ENCODE measurements around the gene ARHGAP24.

GRCh38 chr4:85580489-85580888 is 105.5 kb downstream of the ARHGAP24 start:
- TF ChIP-seq USF2 (IDR thresholded peaks at IDR 0.05): no peak
- TF ChIP-seq CTCF (IDR thresholded peaks at IDR 0.05): no peak
- TF ChIP-seq JUNB (IDR thresholded peaks at IDR 0.05): no peak
- no peak for TF ChIP-seq JUN (IDR thresholded peaks at IDR 0.05)
- no peak for TF ChIP-seq PHF8 (IDR thresholded peaks at IDR 0.05; ENCODE audit: borderline replicate concordance, low read depth)
- no peak for TF ChIP-seq HDAC2 (IDR thresholded peaks at IDR 0.05)
- TF ChIP-seq RNF2 (IDR thresholded peaks at IDR 0.05; ENCODE audit: borderline replicate concordance, low read depth): no peak

All from A549 (cell line).